Measurements from ENCODE around the gene NSUN5.
"Not testable (repeated sequence)": the region's sequence is repeated elsewhere in the genome, so short reads cannot be mapped to it uniquely, and the experiment has no call there.

NSUN5 gene

DNA sequence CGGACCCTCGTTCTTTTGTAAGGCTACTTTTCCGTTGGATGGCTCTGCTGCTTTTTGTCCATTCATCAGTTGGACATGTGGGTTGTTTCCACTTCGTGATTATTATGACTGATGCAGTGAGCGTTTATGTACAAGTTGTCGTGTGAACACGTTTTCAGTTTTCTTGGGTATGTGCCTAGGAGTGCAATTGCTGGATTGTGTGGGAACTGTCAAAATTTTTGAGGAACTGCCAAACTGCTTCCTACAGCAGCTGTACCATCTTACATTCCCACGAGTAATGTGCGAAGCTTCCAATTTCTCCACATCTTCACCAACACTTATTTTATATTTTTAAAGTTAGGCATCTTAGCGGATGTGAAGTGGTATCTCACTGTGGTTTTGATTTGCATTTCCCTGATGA, 29.7 kb upstream of the NSUN5 start:
- peaks cover 9% of the 10 kb centered on the region for H3K27me3 Mint-ChIP-seq
- H3K4me3 Mint-ChIP-seq, result no peak overlapping the region
- no peaks in the 10 kb centered on the region for H3K4me1 Mint-ChIP-seq
- no peak overlapping the region for H3K27ac Mint-ChIP-seq
- H3K36me3 Mint-ChIP-seq, result no peaks in the 10 kb centered on the region
- H3K9me3 Mint-ChIP-seq, result no peaks in the 10 kb centered on the region
- no peak for ATAC-seq

DNA sequence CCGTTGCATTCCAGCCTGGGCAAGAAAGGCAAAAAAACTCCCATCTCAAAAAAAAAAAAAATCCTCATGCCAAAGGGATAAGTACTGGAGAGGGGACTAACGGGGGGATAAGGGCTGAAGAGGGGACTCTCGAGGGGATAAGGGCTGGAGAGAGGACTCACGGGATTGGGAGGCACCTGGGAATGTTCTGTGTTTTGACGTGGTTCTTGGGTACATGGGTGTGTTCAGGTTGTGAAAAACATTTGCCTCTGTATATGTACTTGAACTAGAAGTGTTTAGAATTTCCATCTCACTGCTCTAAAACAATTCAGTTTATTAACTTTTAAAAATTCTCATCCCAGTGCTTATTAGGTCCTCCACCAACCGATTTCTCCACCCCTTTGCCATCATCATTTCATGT, 23.8 kb upstream of the NSUN5 start:
- Mint-ChIP-seq H3K4me3 (no peak overlapping the region), H3K36me3 (no peaks in the 10 kb centered on the region), H3K27me3 (no peaks in the 10 kb centered on the region), H3K4me1 (peaks cover 5% of the 10 kb centered on the region), H3K27ac (no peak overlapping the region), H3K9me3 (peaks cover 4% of the 10 kb centered on the region)
- ATAC-seq, result no peak

DNA sequence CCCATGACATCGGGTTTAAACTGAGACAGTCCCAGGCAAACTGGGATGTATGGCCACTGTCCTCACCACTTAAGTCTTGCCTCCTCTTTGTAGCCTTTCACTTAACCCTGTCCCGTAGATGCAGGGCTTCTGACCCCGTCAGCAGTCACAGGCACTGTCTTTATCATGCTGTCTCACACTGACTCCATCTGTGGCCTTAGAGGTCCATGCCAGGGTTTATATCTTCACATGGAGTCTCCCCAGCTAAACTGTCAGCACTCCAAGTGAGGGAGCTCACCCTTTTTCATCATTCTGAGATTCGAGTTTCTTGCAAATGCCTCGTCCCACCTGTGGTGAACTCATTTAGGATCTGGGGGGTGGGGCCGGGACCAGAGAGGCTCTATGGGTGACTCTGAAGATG, 22.1 kb upstream of the NSUN5 start:
- peaks cover 5% of the 10 kb centered on the region for H3K4me1 Mint-ChIP-seq
- H3K27me3 Mint-ChIP-seq, result no peaks in the 10 kb centered on the region
- H3K27ac Mint-ChIP-seq, result no peak overlapping the region
- H3K9me3 Mint-ChIP-seq, result peaks cover 4% of the 10 kb centered on the region
- no peaks in the 10 kb centered on the region for H3K36me3 Mint-ChIP-seq
- no peak overlapping the region for H3K4me3 Mint-ChIP-seq
- no peak for ATAC-seq

GRCh38 chr7:73329861-73330581, 21.4 kb upstream of the NSUN5 start:
- no peak overlapping the region for H3K27ac Mint-ChIP-seq
- peaks cover 5% of the 10 kb centered on the region for H3K4me1 Mint-ChIP-seq
- H3K9me3 Mint-ChIP-seq, result peaks cover 4% of the 10 kb centered on the region
- ATAC-seq, result no peak
- no peaks in the 10 kb centered on the region for H3K36me3 Mint-ChIP-seq
- H3K4me3 Mint-ChIP-seq, result no peak overlapping the region
- H3K27me3 Mint-ChIP-seq, result no peaks in the 10 kb centered on the region

- no peak overlapping the region for H3K27ac Mint-ChIP-seq
These were observed 20.1 kb upstream of the NSUN5 start for GRCh38 chr7:73328696-73329095.

GRCh38 chr7:73327922-73328321, 19.3 kb upstream of the NSUN5 start, which contains the start of the genes FKBP6 and TRIM50:
Gene FKBP6 (plus strand): TSS chr7:73328161. CDS start chr7:73328429, 268 bp downstream.
Gene TRIM50 (minus strand): TSS chr7:73328082. CDS start chr7:73324787, 3,295 bp downstream.
- peaks cover 17% of the 10 kb centered on the region for H3K4me1 Mint-ChIP-seq
- not testable (repeated sequence) for H3K27me3 Mint-ChIP-seq, ATAC-seq, H3K27ac Mint-ChIP-seq, H3K36me3 Mint-ChIP-seq, H3K9me3 Mint-ChIP-seq, H3K4me3 Mint-ChIP-seq

More at GRCh38 chr7:73328696-73329095, 20.1 kb upstream of the NSUN5 start:
- no peaks in the 10 kb centered on the region for H3K27me3 Mint-ChIP-seq
- peaks cover 4% of the 10 kb centered on the region for H3K9me3 Mint-ChIP-seq
- H3K4me3 Mint-ChIP-seq, result no peak overlapping the region
- H3K36me3 Mint-ChIP-seq, result no peaks in the 10 kb centered on the region
- peaks cover 15% of the 10 kb centered on the region for H3K4me1 Mint-ChIP-seq
- ATAC-seq, result no peak

DNA sequence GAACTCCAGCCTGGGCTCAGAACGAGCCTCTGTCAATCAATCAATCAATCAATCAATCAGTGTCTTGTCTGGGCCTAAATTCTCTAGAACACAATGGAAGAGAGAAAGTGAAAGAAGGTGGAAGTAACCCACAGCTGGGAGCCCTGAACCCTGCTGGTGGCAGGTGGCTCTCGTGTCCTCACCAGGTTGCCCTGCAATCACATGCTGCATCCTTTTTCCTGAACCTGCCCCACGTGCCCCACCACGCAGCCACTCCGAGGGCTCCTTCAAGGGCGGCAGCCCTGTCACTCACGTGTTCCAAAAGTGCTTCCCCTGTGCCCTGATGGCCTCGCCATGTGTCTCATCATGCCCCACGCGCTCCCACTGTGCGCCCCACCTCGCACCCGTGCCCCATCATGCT, 18.8 kb upstream of the NSUN5 start:
- not testable (repeated sequence) for H3K4me3 Mint-ChIP-seq, H3K27ac Mint-ChIP-seq, H3K9me3 Mint-ChIP-seq, H3K36me3 Mint-ChIP-seq, H3K27me3 Mint-ChIP-seq, ATAC-seq
- peaks cover 17% of the 10 kb centered on the region for H3K4me1 Mint-ChIP-seq

DNA sequence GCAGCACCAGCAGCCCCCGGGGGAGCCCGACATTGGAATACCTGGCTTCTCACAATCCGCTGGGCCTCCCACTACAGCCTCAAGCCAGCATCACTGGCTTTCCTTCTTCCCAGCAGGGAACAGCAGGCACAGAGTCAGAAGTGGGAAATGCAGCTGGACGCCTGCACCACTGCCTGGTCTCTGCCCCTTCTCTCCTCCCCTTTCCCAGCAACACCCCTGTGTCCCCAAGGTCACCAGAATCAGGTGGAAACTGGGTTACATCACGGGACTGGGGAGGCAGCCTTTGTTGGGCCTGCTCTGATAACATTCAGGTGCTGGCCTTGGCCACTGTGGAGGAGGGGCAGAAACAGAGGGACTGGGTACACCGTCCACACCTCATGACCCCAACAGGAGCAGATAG, 16.8 kb upstream of the NSUN5 start:
- not testable (repeated sequence) for H3K36me3 Mint-ChIP-seq, H3K9me3 Mint-ChIP-seq, ATAC-seq, H3K4me3 Mint-ChIP-seq, H3K27me3 Mint-ChIP-seq, H3K27ac Mint-ChIP-seq
- peaks cover 17% of the 10 kb centered on the region for H3K4me1 Mint-ChIP-seq

- peak; percentile 73 for ATAC-seq
- H3K27me3 Mint-ChIP-seq, H3K36me3 Mint-ChIP-seq, H3K9me3 Mint-ChIP-seq: not testable (repeated sequence)
- Mint-ChIP-seq H3K4me3 (peak overlapping the region; percentile 83), H3K27ac (peak overlapping the region; percentile 50), H3K4me1 (peaks cover 17% of the 10 kb centered on the region)
These were observed 15.6 kb upstream of the NSUN5 start for GRCh38 chr7:73324081-73324845.

GRCh38 chr7:73323434-73324080, 14.9 kb upstream of the NSUN5 start:
- H3K27ac Mint-ChIP-seq, result peak overlapping the region; percentile 50
- peak overlapping the region; percentile 83 for H3K4me3 Mint-ChIP-seq
- H3K4me1 Mint-ChIP-seq, result peaks cover 17% of the 10 kb centered on the region
- not testable (repeated sequence) for H3K9me3 Mint-ChIP-seq, H3K27me3 Mint-ChIP-seq, H3K36me3 Mint-ChIP-seq, ATAC-seq

- not testable (repeated sequence) for H3K4me3 Mint-ChIP-seq, H3K36me3 Mint-ChIP-seq, H3K9me3 Mint-ChIP-seq, H3K27ac Mint-ChIP-seq, ATAC-seq
- peaks cover 12% of the 10 kb centered on the region for H3K4me1 Mint-ChIP-seq
- peaks cover 10% of the 10 kb centered on the region for H3K27me3 Mint-ChIP-seq
These were observed 11.4 kb upstream of the NSUN5 start for GRCh38 chr7:73320009-73320408.

DNA sequence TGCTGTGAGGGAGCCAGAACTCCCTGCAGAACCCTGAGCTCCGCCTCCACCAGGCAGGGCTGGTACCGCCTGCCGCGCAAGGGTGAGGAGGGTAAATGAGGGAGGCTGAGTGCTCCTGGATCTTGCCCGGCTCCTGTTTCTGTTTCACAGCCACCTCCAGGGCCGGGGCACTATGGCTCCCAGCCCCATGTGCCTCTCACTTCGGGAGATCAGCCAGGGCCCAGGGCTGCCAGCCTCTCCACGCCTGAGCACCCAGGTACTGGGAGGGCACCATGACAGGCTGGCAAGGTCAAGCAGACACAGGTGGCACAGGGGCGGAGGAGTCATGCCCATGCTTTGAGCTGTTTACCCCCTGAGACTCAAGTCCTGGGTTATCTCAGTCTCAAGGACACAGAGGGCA, 10.9 kb upstream of the NSUN5 start:
- Mint-ChIP-seq H3K4me1 (peaks cover 11% of the 10 kb centered on the region), H3K27me3 (peaks cover 10% of the 10 kb centered on the region)
- not testable (repeated sequence) for H3K4me3 Mint-ChIP-seq, H3K9me3 Mint-ChIP-seq, ATAC-seq, H3K36me3 Mint-ChIP-seq, H3K27ac Mint-ChIP-seq

- H3K27me3 Mint-ChIP-seq, result peaks cover 10% of the 10 kb centered on the region
- H3K4me1 Mint-ChIP-seq, H3K36me3 Mint-ChIP-seq, H3K27ac Mint-ChIP-seq, H3K9me3 Mint-ChIP-seq, ATAC-seq, H3K4me3 Mint-ChIP-seq: not testable (repeated sequence)
These were observed 10.1 kb upstream of the NSUN5 start for GRCh38 chr7:73318656-73319204.

DNA sequence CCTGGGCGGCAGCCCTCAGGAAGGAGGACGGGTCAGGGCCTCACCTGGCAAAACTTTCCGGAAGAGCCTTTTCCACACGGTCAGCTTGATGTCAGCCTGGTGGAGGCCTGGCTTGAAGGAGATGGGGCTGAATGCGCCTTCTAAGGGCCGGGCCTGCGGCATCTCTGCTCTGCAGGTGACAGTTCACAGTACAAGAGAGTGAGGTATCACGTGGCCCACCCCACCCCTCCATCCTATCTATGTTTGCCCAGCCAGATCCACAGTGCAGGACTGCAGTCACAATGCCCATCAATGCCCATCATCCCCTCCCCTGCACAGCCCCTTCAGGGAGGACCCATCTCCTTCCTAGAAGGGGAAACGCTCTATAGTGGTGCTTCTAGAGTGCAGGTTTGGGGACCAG, 7.9 kb upstream of the NSUN5 start:
- Mint-ChIP-seq H3K4me1 (no peaks in the 10 kb centered on the region), H3K4me3 (no peak overlapping the region), H3K9me3 (no peaks in the 10 kb centered on the region), H3K27ac (no peak overlapping the region), H3K27me3 (peaks cover 10% of the 10 kb centered on the region), H3K36me3 (no peaks in the 10 kb centered on the region)
- ATAC-seq, result no peak

- H3K27me3 Mint-ChIP-seq, result peaks cover 10% of the 10 kb centered on the region
- H3K9me3 Mint-ChIP-seq, result no peaks in the 10 kb centered on the region
- peaks cover 2% of the 10 kb centered on the region for H3K4me1 Mint-ChIP-seq
- H3K27ac Mint-ChIP-seq, result no peak overlapping the region
- no peaks in the 10 kb centered on the region for H3K36me3 Mint-ChIP-seq
- no peak overlapping the region for H3K4me3 Mint-ChIP-seq
- ATAC-seq, result no peak
These were observed 5.6 kb upstream of the NSUN5 start for GRCh38 chr7:73314271-73314670.
